ENCODE measurements around the gene NANS. TPM values are rescaled to one million over a fixed set of nuclear protein-coding genes. Genes with fewer than 3 reads are reported as not detected.
A peak's percentile ranks its signal among the peaks of the same experiment; 100 is the strongest.

NANS gene
- total and polyA plus RNA-seq, 2 of the 13 experiments (the other 11 are each of a cell fraction or from before 2014, with no cell fraction given): 86.9 to 203 TPM

GRCh38 chr9:98034593-98035546 lies 21.7 kb upstream of the NANS start (continued):
- no peak for TF ChIP-seq HNRNPUL1 (IDR thresholded peaks at IDR 0.05; ENCODE audit: low read depth, low read length)
- TF ChIP-seq ZNF770 (CRISPR knock-in tag; IDR thresholded peaks at IDR 0.05): no peak
- TF ChIP-seq SRSF1 (optimal IDR thresholded peaks at IDR 0.05; ENCODE audit: low read depth, low read length): no peak
- TF ChIP-seq ZEB1 (IDR thresholded peaks at IDR 0.05; ENCODE audit: insufficient replicate concordance, low read depth): no peak
- TF ChIP-seq ZNF746 (CRISPR knock-in tag; IDR thresholded peaks at IDR 0.05): no peak
- TF ChIP-seq, protein P1, sequence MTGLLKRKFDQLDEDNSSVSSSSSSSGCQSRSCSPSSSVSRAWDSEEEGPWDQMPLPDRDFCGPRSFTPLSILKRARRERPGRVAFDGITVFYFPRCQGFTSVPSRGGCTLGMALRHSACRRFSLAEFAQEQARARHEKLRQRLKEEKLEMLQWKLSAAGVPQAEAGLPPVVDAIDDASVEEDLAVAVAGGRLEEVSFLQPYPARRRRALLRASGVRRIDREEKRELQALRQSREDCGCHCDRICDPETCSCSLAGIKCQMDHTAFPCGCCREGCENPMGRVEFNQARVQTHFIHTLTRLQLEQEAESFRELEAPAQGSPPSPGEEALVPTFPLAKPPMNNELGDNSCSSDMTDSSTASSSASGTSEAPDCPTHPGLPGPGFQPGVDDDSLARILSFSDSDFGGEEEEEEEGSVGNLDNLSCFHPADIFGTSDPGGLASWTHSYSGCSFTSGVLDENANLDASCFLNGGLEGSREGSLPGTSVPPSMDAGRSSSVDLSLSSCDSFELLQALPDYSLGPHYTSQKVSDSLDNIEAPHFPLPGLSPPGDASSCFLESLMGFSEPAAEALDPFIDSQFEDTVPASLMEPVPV (CRISPR knock-in tag; IDR thresholded peaks at IDR 0.05): no peak
- 0 out of 2 replicates have a peak, but pooled peaks have one; percentile 24 for TF ChIP-seq SALL1 (CRISPR knock-in tag; IDR thresholded peaks at IDR 0.05)
- TF ChIP-seq ZNF749 (CRISPR knock-in tag; IDR thresholded peaks at IDR 0.05; ENCODE audit: borderline replicate concordance): no peak
- TF ChIP-seq ARID5B (CRISPR knock-in tag; IDR thresholded peaks at IDR 0.05): no peak
- TF ChIP-seq ZNF143 (CRISPR knock-in tag; IDR thresholded peaks at IDR 0.05): no peak
- TF ChIP-seq ZNF530 (CRISPR knock-in tag; IDR thresholded peaks at IDR 0.05; ENCODE audit: low read depth): no peak
- TF ChIP-seq SP4 (CRISPR knock-in tag; IDR thresholded peaks at IDR 0.05): no peak
- TF ChIP-seq ZNF709 (CRISPR knock-in tag; IDR thresholded peaks at IDR 0.05): no peak

Measured in HepG2 (cell line).